ENCODE data around the gene TMEM270. TPM values are rescaled to one million over a fixed set of nuclear protein-coding genes. Genes with fewer than 3 reads are reported as not detected.

Gene TMEM270
- polyA plus RNA-seq, 1 of the 3 experiments (the other 2 are of a cell fraction) = 0.71 TPM

GRCh38 chr7:73904219-73905137 is 43.5 kb downstream of the TMEM270 start (continued):
- TF ChIP-seq NFIC (IDR thresholded peaks at IDR 0.05; ENCODE audit: borderline replicate concordance) (peak; percentile 79; the same call in 1 of the 2 replicates), POLR2AphosphoS5 (IDR thresholded peaks at IDR 0.05; ENCODE audit: low read depth, low read length) (no peak), NRF1 (IDR thresholded peaks at IDR 0.05; ENCODE audit: low read depth, low read length) (no peak), ELF1 (IDR thresholded peaks at IDR 0.05) (no peak), PBX3 (IDR thresholded peaks at IDR 0.05) (peak; percentile 49), EP300 (IDR thresholded peaks at IDR 0.05; ENCODE audit: borderline replicate concordance in 1 of 2, low read depth in 1 of 2, low read length in 1 of 2) (peak in 1 of 2 experiments; percentile 35; a peak in 1 of 4 replicates), MAX (IDR thresholded peaks at IDR 0.05; ENCODE audit: low read depth) (peak; percentile 80), FOXM1 (IDR thresholded peaks at IDR 0.05; ENCODE audit: low read depth) (no peak), MXI1 (IDR thresholded peaks at IDR 0.05; ENCODE audit: low read depth, low read length) (no peak), YY1 (IDR thresholded peaks at IDR 0.05; ENCODE audit: low read depth) (no peak), CHD2 (IDR thresholded peaks at IDR 0.05; ENCODE audit: low read length, partially characterized antibody) (no peak), FOXJ3 (CRISPR knock-in tag; IDR thresholded peaks at IDR 0.05) (no peak), TAF1 (IDR thresholded peaks at IDR 0.05; ENCODE audit: borderline replicate concordance, low read depth, low read length) (no peak)

GRCh38 chr7:73905360-73905759 is 44.4 kb downstream of the TMEM270 start:
- no peaks in the 10 kb centered on the region for H3K27me3 ChIP-seq (ENCODE audit: insufficient read depth)
- CTCF ChIA-PET = interaction anchor here (1.7 kb wide), 1 partner anchor 121 kb away, joined by 5 read pairs; no protein-coding TSS in a partner anchor
- no peak overlapping the region for H3K4me3 ChIP-seq (ENCODE audit: low read depth in 2 of 2, low read length in 1 of 2)
- POLR2A ChIA-PET = no interaction called here
- no peak overlapping the region for H3K9ac ChIP-seq
- TF ChIP-seq ZBTB33 (IDR thresholded peaks at IDR 0.05; ENCODE audit: borderline replicate concordance, low read depth) = no peak
- H3K36me3 ChIP-seq (replicated peaks in 1 of 2; ENCODE audit: control insufficient read depth in 1 of 2, insufficient read depth in 2 of 2, low read length in 1 of 2) = no peaks in the 10 kb centered on the region
- peaks cover 12% of the 10 kb centered on the region for H3F3A ChIP-seq (replicated peaks; ENCODE audit: insufficient read depth)
- H3K9me3 ChIP-seq = no peaks in the 10 kb centered on the region
- H2AFZ ChIP-seq (ENCODE audit: low read depth) = no peak overlapping the region
- H3K79me2 ChIP-seq (ENCODE audit: insufficient read depth) = no peaks in the 10 kb centered on the region
- no peak overlapping the region for H3K4me2 ChIP-seq
- peaks cover under 1 to 5% of the 10 kb centered on the region in 2 experiments; a peak in 3 of 4 replicates for H3K4me1 ChIP-seq (ENCODE audit: control insufficient read depth in 1 of 2, insufficient read depth in 2 of 2, low read depth in 1 of 2, low read length in 1 of 2)
- H3K9me2 ChIP-seq = no peaks in the 10 kb centered on the region
- DNase-seq = peak; percentile 58
- H4K20me1 ChIP-seq (ENCODE audit: insufficient read depth) = no peaks in the 10 kb centered on the region
- 95% methylated on average over 15 of the region's 15 CpGs for WGBS (ENCODE audit: low lambda C conversion rate)
- H3K27ac ChIP-seq (ENCODE audit: low read depth in 2 of 2, low read length in 1 of 2) = 0 out of 4 replicates have a peak overlapping the region, but pooled peaks of 1 of the 2 experiments have one; percentile 18

All from SK-N-SH (cell line).